HUES48 (cell line): Measurements from ENCODE around the gene NFATC4.
"Not testable (repeated sequence)": the region's sequence is repeated elsewhere in the genome, so short reads cannot be mapped to it uniquely, and the experiment has no call there.

Experiments
- H3K27ac ChIP-seq: one replicate; pipeline ENCODE4 v1.7.0; 2013; ENCODE audit warnings: low read depth, low read length, inconsistent platforms
- H3K27me3 ChIP-seq: 2 replicates; pipeline ENCODE4 v1.6.1; 2013; ENCODE audit warnings: mild to moderate bottlenecking, low read length; ENCODE audit not compliant: control insufficient read depth, insufficient read depth
- H3K36me3 ChIP-seq: 2 replicates; pipeline ENCODE4 v1.6.1; 2013; ENCODE audit warnings: low read length; ENCODE audit not compliant: control insufficient read depth, insufficient read depth
- H3K4me1 ChIP-seq: 2 replicates; pipeline ENCODE4 v1.6.1; 2013; ENCODE audit warnings: mild to moderate bottlenecking, low read length; ENCODE audit not compliant: control insufficient read depth, insufficient read depth
- H3K4me3 ChIP-seq: 2 replicates; pipeline ENCODE4 v1.5.1; 2013; ENCODE audit warnings: mild to moderate bottlenecking, low read depth, low read length
- H3K9ac ChIP-seq: 2 replicates; pipeline ENCODE4 v1.6.1; 2013; ENCODE audit warnings: mild to moderate bottlenecking, low read depth, low read length, moderate library complexity
- H3K9me3 ChIP-seq: 2 replicates; pipeline ENCODE4 v1.6.1; 2013; ENCODE audit warnings: low read length; ENCODE audit not compliant: control insufficient read depth, insufficient read depth

NFATC4 gene

DNA sequence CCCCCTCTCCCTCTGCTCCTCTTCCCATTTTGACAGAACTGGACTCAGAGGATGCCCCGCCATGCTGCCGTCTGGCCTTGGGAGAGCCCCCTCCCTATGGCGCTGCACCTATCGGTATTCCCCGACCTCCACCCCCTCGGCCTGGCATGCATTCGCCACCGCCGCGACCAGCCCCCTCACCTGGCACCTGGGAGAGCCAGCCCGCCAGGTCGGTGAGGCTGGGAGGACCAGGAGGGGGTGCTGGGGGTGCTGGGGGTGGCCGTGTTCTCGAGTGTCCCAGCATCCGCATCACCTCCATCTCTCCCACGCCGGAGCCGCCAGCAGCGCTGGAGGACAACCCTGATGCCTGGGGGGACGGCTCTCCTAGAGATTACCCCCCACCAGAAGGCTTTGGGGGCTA lies 1.5 kb downstream of the NFATC4 start:
- no peaks in the 10 kb centered on the region for H3K4me1 ChIP-seq
- no peaks in the 10 kb centered on the region for H3K9me3 ChIP-seq
- no peak overlapping the region for H3K27ac ChIP-seq
- H3K36me3 ChIP-seq = peaks cover 9% of the 10 kb centered on the region; the same call in 1 of the 2 replicates
- 0 out of 2 replicates have a peak, but pooled peaks cover 4% of the 10 kb centered on the region for H3K27me3 ChIP-seq
- peak overlapping the region; percentile 83; the same call in 1 of the 2 replicates for H3K4me3 ChIP-seq
- H3K9ac ChIP-seq = no peak overlapping the region

DNA sequence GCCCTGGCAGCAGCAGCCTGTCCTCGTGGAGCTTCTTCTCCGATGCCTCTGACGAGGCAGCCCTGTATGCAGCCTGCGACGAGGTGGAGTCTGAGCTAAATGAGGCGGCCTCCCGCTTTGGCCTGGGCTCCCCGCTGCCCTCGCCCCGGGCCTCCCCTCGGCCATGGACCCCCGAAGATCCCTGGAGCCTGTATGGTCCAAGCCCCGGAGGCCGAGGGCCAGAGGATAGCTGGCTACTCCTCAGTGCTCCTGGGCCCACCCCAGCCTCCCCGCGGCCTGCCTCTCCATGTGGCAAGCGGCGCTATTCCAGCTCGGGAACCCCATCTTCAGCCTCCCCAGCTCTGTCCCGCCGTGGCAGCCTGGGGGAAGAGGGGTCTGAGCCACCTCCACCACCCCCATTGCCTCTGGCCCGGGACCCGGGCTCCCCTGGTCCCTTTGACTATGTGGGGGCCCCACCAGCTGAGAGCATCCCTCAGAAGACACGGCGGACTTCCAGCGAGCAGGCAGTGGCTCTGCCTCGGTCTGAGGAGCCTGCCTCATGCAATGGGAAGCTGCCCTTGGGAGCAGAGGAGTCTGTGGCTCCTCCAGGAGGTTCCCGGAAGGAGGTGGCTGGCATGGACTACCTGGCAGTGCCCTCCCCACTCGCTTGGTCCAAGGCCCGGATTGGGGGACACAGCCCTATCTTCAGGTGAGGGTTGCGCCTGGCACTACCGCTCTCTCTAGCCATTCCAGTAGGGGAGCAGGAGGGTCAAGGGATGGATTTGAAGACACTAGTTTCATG lies 2.1 kb downstream of the NFATC4 start:
- no peak overlapping the region for H3K9ac ChIP-seq
- 0 out of 2 replicates have a peak, but pooled peaks cover 2% of the 10 kb centered on the region for H3K27me3 ChIP-seq
- peaks cover 9% of the 10 kb centered on the region; the same call in 1 of the 2 replicates for H3K36me3 ChIP-seq
- no peak overlapping the region for H3K4me3 ChIP-seq
- H3K27ac ChIP-seq = no peak overlapping the region
- H3K9me3 ChIP-seq = no peaks in the 10 kb centered on the region
- no peaks in the 10 kb centered on the region for H3K4me1 ChIP-seq

GRCh38 chr14:24370748-24371147 lies 2.8 kb downstream of the NFATC4 start:
- Histone ChIP-seq H3K27ac (no peak overlapping the region), H3K27me3 (no peaks in the 10 kb centered on the region), H3K9me3 (no peaks in the 10 kb centered on the region), H3K4me1 (no peaks in the 10 kb centered on the region), H3K9ac (no peak overlapping the region), H3K4me3 (no peak overlapping the region), H3K36me3 (peaks cover 9% of the 10 kb centered on the region; the same call in 1 of the 2 replicates)

GRCh38 chr14:24371605-24372004 lies 3.6 kb downstream of the NFATC4 start:
- not testable (repeated sequence) for H3K9ac ChIP-seq, H3K27me3 ChIP-seq, H3K36me3 ChIP-seq, H3K27ac ChIP-seq, H3K9me3 ChIP-seq, H3K4me1 ChIP-seq, H3K4me3 ChIP-seq

DNA sequence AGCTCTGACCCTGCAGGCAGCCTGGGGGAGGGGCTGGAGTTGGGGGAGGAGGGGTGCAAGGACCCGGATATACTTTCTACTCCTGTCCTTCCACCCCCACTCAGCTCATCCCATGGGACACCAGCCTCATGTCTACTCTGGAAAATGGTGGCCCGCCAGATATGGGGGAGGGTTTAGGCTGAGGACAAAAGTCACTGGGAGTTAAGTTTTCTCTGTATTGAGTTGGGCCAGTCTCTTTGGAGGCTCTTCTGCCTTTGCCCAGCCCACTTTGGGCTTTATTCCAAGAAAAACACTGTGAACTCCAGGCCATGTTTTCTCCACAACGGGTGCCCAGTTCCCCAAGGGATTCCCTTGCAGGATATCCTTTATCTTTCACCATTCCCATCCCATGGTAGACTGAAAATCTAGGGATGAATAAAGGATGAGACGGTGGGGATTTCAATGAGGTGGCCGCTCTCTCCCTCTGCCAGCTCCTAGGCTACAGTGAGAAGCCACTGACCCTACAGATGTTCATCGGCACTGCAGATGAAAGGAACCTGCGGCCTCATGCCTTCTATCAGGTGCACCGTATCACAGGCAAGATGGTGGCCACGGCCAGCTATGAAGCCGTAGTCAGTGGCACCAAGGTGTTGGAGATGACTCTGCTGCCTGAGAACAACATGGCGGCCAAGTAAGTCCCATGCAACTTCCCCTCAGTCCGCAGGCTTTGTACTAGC lies 4.9 kb downstream of the NFATC4 start:
- H3K36me3 ChIP-seq = peaks cover 9% of the 10 kb centered on the region; the same call in 1 of the 2 replicates
- H3K4me1 ChIP-seq = peaks cover 13% of the 10 kb centered on the region; the same call in 1 of the 2 replicates
- H3K27ac ChIP-seq = no peak overlapping the region
- H3K9ac ChIP-seq = no peak overlapping the region
- no peak overlapping the region for H3K4me3 ChIP-seq
- H3K9me3 ChIP-seq = no peaks in the 10 kb centered on the region
- H3K27me3 ChIP-seq = no peaks in the 10 kb centered on the region

- Histone ChIP-seq H3K9ac (no peak overlapping the region), H3K4me1 (peaks cover 20% of the 10 kb centered on the region), H3K27ac (no peak overlapping the region), H3K36me3 (peaks cover 9% of the 10 kb centered on the region; the same call in 1 of the 2 replicates), H3K9me3 (no peaks in the 10 kb centered on the region), H3K27me3 (no peaks in the 10 kb centered on the region), H3K4me3 (peak overlapping the region; percentile 41; the same call in 1 of the 2 replicates)
These were observed 8.6 kb downstream of the NFATC4 start for GRCh38 chr14:24376448-24377070.

DNA sequence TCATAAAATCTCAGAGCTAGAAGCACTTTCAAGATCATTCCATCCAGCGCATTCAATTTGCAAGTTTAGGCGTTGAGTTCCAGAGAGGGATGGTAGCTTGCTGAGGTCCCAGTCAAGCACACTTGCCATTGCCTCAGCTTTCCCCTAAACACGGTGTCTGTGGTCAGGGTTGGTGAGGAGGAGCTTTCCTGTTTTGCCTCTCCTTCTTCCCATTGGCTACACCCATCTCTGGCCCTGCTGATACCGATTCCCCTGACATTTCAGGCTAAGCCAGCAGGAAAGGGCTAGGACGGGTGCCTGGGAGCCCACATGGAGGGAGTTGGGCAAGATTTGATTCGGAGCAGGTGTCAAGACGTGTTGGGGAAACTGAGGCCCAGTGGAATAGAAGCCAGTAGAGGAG lies 9.1 kb downstream of the NFATC4 start:
- no peaks in the 10 kb centered on the region for H3K9me3 ChIP-seq
- no peak overlapping the region for H3K4me3 ChIP-seq
- H3K27me3 ChIP-seq = no peaks in the 10 kb centered on the region
- no peak overlapping the region for H3K9ac ChIP-seq
- peaks cover 9% of the 10 kb centered on the region; the same call in 1 of the 2 replicates for H3K36me3 ChIP-seq
- H3K4me1 ChIP-seq = peaks cover 20% of the 10 kb centered on the region
- H3K27ac ChIP-seq = no peak overlapping the region

GRCh38 chr14:24377657-24378056 lies 9.7 kb downstream of the NFATC4 start:
- H3K9me3 ChIP-seq = no peaks in the 10 kb centered on the region
- peaks cover 20% of the 10 kb centered on the region for H3K4me1 ChIP-seq
- no peaks in the 10 kb centered on the region for H3K27me3 ChIP-seq
- no peak overlapping the region for H3K27ac ChIP-seq
- H3K4me3 ChIP-seq = no peak overlapping the region
- H3K36me3 ChIP-seq = peaks cover 9% of the 10 kb centered on the region; the same call in 1 of the 2 replicates
- no peak overlapping the region for H3K9ac ChIP-seq

DNA sequence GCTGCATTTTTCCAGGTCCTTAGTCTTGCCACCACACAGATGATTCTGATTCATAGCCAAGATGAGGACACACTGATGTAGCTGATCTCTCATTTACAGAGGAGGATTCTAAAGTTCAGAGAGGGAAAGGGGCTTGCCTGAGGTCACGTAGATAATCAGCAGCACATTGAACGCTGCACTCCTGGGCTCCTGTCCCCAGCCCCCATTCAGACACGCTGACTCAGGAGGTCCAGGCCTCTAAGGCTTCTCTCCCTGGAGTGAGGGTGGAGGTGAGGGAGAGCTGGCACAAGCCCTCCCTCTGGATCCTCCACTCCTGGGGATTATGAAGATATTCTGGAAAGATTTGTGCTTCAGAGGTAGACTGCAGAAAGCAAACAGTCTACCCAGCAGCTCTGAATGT lies 10.3 kb downstream of the NFATC4 start:
- no peaks in the 10 kb centered on the region for H3K9me3 ChIP-seq
- H3K27ac ChIP-seq = no peak overlapping the region
- H3K4me3 ChIP-seq = no peak overlapping the region
- H3K4me1 ChIP-seq = peaks cover 20% of the 10 kb centered on the region
- no peak overlapping the region for H3K9ac ChIP-seq
- no peaks in the 10 kb centered on the region for H3K27me3 ChIP-seq
- H3K36me3 ChIP-seq = peaks cover 4% of the 10 kb centered on the region; the same call in 1 of the 2 replicates

DNA sequence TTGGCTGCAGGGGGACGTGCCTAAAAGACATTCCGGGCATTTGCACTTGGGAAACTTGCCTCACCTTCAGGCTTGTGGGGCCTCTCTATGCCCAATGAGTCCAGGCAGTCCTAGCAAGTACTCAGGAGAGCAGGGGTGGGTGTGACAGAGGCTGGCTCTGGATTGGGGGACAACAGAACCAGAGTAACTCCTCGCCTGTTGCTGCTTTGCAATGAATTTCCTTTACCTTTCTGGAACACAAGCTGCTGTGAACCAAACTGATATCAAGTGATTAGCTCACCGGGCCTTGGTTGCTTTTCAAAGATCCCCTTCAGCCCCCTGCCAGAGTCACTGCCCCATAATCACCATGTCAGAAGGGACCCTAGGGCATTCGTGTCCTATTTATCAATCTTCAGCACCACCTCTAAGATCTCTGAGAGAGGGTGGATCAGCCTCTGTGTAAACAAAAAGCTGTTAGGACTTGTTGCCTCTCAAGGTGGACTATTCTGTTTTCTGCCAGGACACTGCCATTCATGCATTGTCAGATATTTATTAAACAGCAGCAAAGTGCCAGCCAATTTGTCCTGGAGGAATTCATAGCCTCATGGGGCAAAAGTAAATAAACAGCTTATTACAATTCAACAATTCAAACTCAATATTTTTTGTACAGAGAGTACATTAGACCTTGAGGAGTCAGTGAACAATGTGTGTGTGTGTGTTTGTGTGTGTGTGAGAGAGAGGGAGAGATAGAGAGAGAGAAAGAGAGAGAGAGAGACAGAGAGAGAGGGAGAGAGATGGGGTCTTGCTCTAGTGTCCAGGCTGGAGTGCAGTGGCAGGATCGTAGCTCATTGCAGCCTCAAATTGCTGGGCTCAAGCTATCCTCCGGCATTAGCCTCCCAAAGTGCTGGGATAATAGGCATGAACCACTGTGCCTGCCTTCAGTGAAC lies 11.3 kb downstream of the NFATC4 start:
- peaks cover 20% of the 10 kb centered on the region for H3K4me1 ChIP-seq
- no peak overlapping the region for H3K4me3 ChIP-seq
- H3K27ac ChIP-seq = no peak overlapping the region
- no peak overlapping the region for H3K9ac ChIP-seq
- no peaks in the 10 kb centered on the region for H3K9me3 ChIP-seq
- H3K36me3 ChIP-seq = no peaks in the 10 kb centered on the region
- no peaks in the 10 kb centered on the region for H3K27me3 ChIP-seq
